Esophagus muscularis mucosa (tissue), 4 donors: ENCODE measurements around the gene CLEC14A. TPM values are rescaled to one million over a fixed set of nuclear protein-coding genes. Genes with fewer than 3 reads are reported as not detected.

Experiments
- DNase-seq: peaks from one replicate; pipeline ENCODE4 v3.0.0-alpha.2; 2017; ENCODE audit errors: extremely low spot score
- H3K27ac ChIP-seq, 4 donors: fragments of 200-600 bp; sonication (generic); replicated peaks in 1 of 4; 1 replicate in 3 of 4; 2 replicates in 1 of 4; pipeline ENCODE4 v1.5.1; 2016 to 2019; ENCODE audit warnings: mild to moderate bottlenecking in 1 of 4
- H3K27me3 ChIP-seq, 4 donors: fragments of 200-600 bp; sonication (generic); one replicate each; pipeline versions ENCODE4 v1.5.1 to v1.6.0; 2016 to 2019
- H3K36me3 ChIP-seq, 4 donors: fragments of 200-600 bp; sonication (generic); one replicate each; pipeline ENCODE4 v1.5.1; 2016 to 2019
- H3K4me1 ChIP-seq, 4 donors: fragments of 200-600 bp; sonication (generic); one replicate each; pipeline ENCODE4 v1.5.1; 2016 to 2019
- H3K4me3 ChIP-seq, 4 donors: fragments of 200-600 bp; sonication (generic); 1 replicate in 2 of 4; 2 replicates in 2 of 4; pipeline ENCODE4 v1.5.1; 2016 to 2019; ENCODE audit warnings: mild to moderate bottlenecking in 4 of 4, moderate library complexity in 1 of 4
- H3K9me3 ChIP-seq, 4 donors: fragments of 200-600 bp; sonication (generic); 1 replicate in 3 of 4; 2 replicates in 1 of 4; pipeline ENCODE4 v1.5.1; 2016 to 2019
- CTCF ChIP-seq, 3 experiments: fragments of 200-600 bp in 2 of 3; fragments of 450-650 bp in 1 of 3; sonication (generic) in 2 of 3; IDR thresholded peaks; one replicate each; pipeline ENCODE4 v1.5.1; 2017 to 2019; ENCODE audit warnings: antibody characterized with exemption in 3 of 3, mild to moderate bottlenecking in 2 of 3, moderate library complexity in 1 of 3
- EP300 ChIP-seq: sonication (generic); formaldehyde crosslinking; IDR thresholded peaks from one replicate; pipeline ENCODE4 v1.6.1; 2017; ENCODE audit warnings: antibody characterized with exemption
- POLR2A ChIP-seq: fragments of 450-650 bp; IDR thresholded peaks from one replicate; pipeline ENCODE4 v1.6.1; 2017; ENCODE audit warnings: antibody characterized with exemption, moderate library complexity, mild to moderate bottlenecking, low read depth
- POLR2AphosphoS5 ChIP-seq, 2 donors: sonication (generic); formaldehyde crosslinking; IDR thresholded peaks; one replicate each; pipeline ENCODE4 v1.6.1; 2017; ENCODE audit warnings: antibody characterized with exemption in 2 of 2
- WGBS: methylation state at CpG from one replicate; pipeline ENCODE4 v1.1.5; 2018; 5-methylcytosine and 5-hydroxymethylcytosine counted together
- intact Hi-C: fragments of 100-400 bp; cut with DNase I; formaldehyde crosslinking; loops from one replicate; pipeline ENCODE4 v1.15.1; 2023
- total RNA-seq, 4 donors: library from RNA; depleted of rRNA; stranded (reverse); fragments of >200 nt; gene quantifications; one replicate each; pipeline versions ENCODE4 v1.1.0 to v1.2.1, GENCODE V29; 2016

Gene CLEC14A
- 10 to 100 TPM; 23.7 to 50.2 (median 38.0) TPM for total RNA-seq

- peaks cover 0 to 18% (median 11%) of the 10 kb centered on the region in 4 donors for H3K4me1 ChIP-seq
- intact Hi-C loops: no loop called here
- no peak for DNase-seq
- WGBS: 29% methylated on average over 26 of the region's 68 CpGs
- H3K27me3 ChIP-seq: peaks cover 0 to 32% (median 2%) of the 10 kb centered on the region in 4 donors
- H3K36me3 ChIP-seq: no peaks in the 10 kb centered on the region
- TF ChIP-seq POLR2A (no peak), POLR2AphosphoS5 (IDR thresholded peaks at IDR 0.05) (peak; percentile 31 to 65), CTCF (IDR thresholded peaks at IDR 0.05) (no peak), EP300 (no peak)
- H3K9me3 ChIP-seq: peaks cover 0 to 1% (median 0%) of the 10 kb centered on the region in 4 donors
- H3K27ac ChIP-seq: peak within 1 kb of the TSS; percentile 70 to 80 (median 78)
- H3K4me3 ChIP-seq: peak within 1 kb of the TSS; percentile 51 to 59 (median 53)
Measured at GRCh38 chr14:38255673-38256532, at the start of gene CLEC14A. CLEC14A (minus strand) TSS chr14:38256093; CDS start chr14:38256022, 71 bp downstream.

- WGBS: 92% methylated on average over 1 of the region's 1 CpG
- Histone ChIP-seq H3K9me3 (no peaks in the 10 kb centered on the region), H3K27ac (no peak overlapping the region), H3K4me1 (no peaks in the 10 kb centered on the region), H3K36me3 (no peaks in the 10 kb centered on the region), H3K4me3 (no peak overlapping the region), H3K27me3 (no peaks in the 10 kb centered on the region)
- TF ChIP-seq EP300: no peak
- TF ChIP-seq POLR2AphosphoS5 (IDR thresholded peaks at IDR 0.05): no peak
- TF ChIP-seq CTCF (IDR thresholded peaks at IDR 0.05): no peak
- TF ChIP-seq POLR2A: no peak
- no peak for DNase-seq
- intact Hi-C loops: no loop called here
Measured at GRCh38 chr14:38302966-38303365, 47.1 kb upstream of the CLEC14A start.

- intact Hi-C loops: no loop called here
- H3K4me3 ChIP-seq: no peak overlapping the region
- DNase-seq: no peak
- no peaks in the 10 kb centered on the region for H3K4me1 ChIP-seq
- H3K27ac ChIP-seq: no peak overlapping the region
- H3K36me3 ChIP-seq: no peaks in the 10 kb centered on the region
- H3K9me3 ChIP-seq: no peaks in the 10 kb centered on the region
- H3K27me3 ChIP-seq: no peaks in the 10 kb centered on the region
- WGBS: 100% methylated on average over 2 of the region's 2 CpGs
- TF ChIP-seq EP300: no peak
- no peak for TF ChIP-seq POLR2A
- TF ChIP-seq CTCF (IDR thresholded peaks at IDR 0.05): no peak
- TF ChIP-seq POLR2AphosphoS5 (IDR thresholded peaks at IDR 0.05): no peak
Measured at GRCh38 chr14:38302034-38302433, 46.1 kb upstream of the CLEC14A start.

GRCh38 chr14:38297681-38298080, 41.8 kb upstream of the CLEC14A start:
- H3K4me1 ChIP-seq: no peaks in the 10 kb centered on the region
- DNase-seq: no peak
- no peaks in the 10 kb centered on the region for H3K27me3 ChIP-seq
- no peak overlapping the region for H3K4me3 ChIP-seq
- intact Hi-C loops: no loop called here
- TF ChIP-seq POLR2A (no peak), EP300 (no peak), POLR2AphosphoS5 (IDR thresholded peaks at IDR 0.05) (no peak), CTCF (IDR thresholded peaks at IDR 0.05) (no peak)
- H3K27ac ChIP-seq: no peak overlapping the region
- WGBS: 23% methylated on average over 1 of the region's 1 CpG
- H3K9me3 ChIP-seq: no peaks in the 10 kb centered on the region
- H3K36me3 ChIP-seq: no peaks in the 10 kb centered on the region
